ENCODE results near the gene RET.

Gene RET

DNA sequence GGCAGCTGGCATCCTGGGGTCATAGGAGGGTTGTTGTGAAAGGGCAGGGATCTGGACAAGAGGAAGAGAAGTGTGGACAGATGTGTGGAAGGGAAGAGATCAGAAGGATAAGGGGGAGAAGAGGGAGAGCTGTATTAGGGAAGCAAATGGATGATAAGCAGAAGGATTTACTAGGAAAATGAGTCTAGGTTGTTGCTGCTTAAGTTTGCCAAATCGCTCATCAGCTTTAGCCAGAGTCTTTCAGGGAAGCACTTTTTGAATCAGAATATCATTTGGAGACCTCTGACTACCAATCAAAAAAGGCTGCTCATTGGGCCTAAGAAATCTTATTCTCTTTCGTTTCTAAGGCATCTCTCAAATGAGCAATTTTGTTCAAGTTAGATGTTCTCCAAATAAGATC, 58.8 kb downstream of the RET start:
- TF ChIP-seq, protein P1, sequence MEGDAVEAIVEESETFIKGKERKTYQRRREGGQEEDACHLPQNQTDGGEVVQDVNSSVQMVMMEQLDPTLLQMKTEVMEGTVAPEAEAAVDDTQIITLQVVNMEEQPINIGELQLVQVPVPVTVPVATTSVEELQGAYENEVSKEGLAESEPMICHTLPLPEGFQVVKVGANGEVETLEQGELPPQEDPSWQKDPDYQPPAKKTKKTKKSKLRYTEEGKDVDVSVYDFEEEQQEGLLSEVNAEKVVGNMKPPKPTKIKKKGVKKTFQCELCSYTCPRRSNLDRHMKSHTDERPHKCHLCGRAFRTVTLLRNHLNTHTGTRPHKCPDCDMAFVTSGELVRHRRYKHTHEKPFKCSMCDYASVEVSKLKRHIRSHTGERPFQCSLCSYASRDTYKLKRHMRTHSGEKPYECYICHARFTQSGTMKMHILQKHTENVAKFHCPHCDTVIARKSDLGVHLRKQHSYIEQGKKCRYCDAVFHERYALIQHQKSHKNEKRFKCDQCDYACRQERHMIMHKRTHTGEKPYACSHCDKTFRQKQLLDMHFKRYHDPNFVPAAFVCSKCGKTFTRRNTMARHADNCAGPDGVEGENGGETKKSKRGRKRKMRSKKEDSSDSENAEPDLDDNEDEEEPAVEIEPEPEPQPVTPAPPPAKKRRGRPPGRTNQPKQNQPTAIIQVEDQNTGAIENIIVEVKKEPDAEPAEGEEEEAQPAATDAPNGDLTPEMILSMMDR (conservative IDR thresholded peaks at IDR 0.05; ENCODE audit: low read depth, low read length): no peak
- DNase-seq (ENCODE audit: low read depth): no peak
- no peak overlapping the region for H3K4me3 ChIP-seq (ENCODE audit: low read length)

DNA sequence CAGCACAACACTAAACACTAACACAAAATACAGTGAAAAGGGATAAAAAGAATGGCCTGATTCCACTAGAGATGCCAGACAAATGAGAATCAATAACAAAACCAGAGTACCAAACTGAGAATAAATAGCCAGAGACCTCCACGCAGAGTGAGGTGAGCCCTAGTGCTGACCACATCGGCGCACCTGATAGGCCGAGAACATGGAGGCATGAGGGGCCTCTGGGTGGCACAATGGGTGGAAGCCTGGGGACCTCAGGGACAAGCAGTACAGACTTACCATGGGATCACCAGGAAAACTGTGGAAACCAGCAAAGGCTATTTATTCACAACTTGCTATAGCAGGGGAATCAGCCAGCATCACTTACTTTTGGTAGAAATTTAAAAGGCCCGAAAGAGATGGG, 59.6 kb downstream of the RET start:
- TF ChIP-seq, protein P1 (conservative IDR thresholded peaks at IDR 0.05; ENCODE audit: low read depth, low read length): no peak
- H3K4me3 ChIP-seq (ENCODE audit: low read length): no peak overlapping the region
- no peak for DNase-seq (ENCODE audit: low read depth)

DNA sequence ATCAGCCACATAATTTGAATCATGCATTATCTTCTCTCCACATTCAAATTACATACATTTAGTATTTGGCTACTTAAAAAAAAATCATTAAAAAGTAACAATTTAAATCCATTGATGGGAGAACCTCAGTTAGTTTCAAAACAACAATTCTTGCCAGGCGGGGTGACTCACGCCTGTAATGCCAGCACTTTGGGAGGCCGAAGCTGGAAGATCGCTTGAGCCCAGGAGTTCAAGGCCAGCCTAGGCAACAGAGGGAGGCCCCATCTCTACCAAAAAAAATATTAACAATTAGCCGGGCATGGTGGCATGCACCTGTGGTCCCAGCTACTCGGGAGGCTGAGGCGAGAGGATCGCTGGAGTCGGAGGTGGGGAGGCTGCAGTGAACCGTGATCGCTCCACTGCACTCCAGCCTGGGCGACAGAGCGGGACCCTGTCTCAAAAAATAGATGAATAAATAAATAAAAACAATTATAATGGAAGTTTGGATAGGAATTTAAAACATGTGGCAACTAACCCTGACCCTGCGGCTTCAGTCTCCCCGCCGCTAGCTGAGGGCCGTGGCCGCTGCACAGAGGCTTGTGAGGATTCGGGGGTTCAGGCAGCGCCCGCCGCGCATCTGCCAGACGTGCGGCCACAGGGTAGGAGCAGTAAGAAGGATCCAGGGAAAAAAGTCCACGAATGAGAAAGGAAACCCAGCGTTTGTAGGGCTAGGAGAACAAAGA, 60.3 kb downstream of the RET start:
- H3K4me3 ChIP-seq (ENCODE audit: low read length): peak overlapping the region; percentile 73
- no peak for DNase-seq (ENCODE audit: low read depth)
- TF ChIP-seq, protein P1 (conservative IDR thresholded peaks at IDR 0.05; ENCODE audit: low read depth, low read length): no peak

DNA sequence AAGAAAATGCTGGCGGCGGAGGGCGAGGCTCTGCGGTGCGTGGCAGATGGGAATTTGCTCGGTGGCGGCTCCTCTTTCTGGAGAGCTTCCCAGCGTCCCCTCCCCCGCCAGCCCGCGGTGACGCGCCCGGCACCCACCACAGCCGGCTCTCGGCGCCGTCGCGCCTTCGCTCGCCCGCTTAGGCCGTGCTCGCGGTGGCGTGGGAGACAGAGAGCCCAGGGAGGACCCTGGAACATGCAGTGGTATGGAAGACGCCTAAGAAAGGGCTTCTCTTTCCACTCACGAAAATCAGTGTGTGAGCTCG, 60.8 kb downstream of the RET start:
- H3K4me3 ChIP-seq (ENCODE audit: low read length): peak overlapping the region; percentile 73
- TF ChIP-seq, protein P1 (conservative IDR thresholded peaks at IDR 0.05; ENCODE audit: low read depth, low read length): no peak
- no peak for DNase-seq (ENCODE audit: low read depth)

DNA sequence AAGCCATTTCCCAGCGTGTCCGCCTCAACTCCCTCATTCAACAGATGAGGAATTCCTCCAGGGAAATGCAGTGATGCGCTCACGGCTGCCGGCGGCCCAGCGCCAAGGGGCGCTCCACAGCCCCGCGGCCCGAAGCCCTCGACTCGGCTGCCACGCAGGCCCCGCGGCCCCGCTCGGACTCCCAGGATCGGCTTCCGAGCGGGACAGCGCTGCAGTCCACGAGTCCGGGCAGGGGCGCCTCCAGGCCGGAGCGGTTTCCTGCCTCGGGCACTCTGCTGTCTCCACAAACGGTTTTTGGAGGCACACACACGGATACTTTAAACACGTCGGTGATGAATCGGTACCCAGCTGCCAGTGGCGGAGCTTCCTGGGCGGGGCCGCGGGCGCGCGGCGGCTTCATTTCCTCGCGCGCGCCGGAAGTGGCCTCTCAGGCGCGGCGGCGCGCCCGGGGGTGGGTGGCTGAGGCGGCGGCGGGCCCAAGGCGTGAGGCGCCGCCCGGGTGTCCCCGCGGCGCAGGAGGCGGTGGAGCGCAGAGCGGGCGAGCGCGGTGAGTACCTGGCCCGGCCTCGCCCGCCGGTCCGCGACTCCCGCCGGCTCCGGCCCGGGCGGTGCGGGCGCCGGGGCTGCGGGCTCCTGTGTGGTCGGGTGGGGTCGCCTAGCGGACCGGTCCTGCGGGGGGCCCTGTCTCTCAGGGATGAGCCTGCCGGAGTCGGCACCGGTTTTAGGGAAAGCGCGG, 61.3 kb downstream of the RET start, which contains the start of gene CSGALNACT2:
Gene CSGALNACT2 (plus strand): TSS at position 425 of the 736 bp plus-strand sequence. CDS start 16,705 bp downstream, outside the sequence.
- H3K4me3 ChIP-seq (ENCODE audit: low read length): peak within 1 kb of the TSS; percentile 73
- no peak for DNase-seq (ENCODE audit: low read depth)
- TF ChIP-seq, protein P1 (conservative IDR thresholded peaks at IDR 0.05; ENCODE audit: low read depth, low read length): no peak

DNA sequence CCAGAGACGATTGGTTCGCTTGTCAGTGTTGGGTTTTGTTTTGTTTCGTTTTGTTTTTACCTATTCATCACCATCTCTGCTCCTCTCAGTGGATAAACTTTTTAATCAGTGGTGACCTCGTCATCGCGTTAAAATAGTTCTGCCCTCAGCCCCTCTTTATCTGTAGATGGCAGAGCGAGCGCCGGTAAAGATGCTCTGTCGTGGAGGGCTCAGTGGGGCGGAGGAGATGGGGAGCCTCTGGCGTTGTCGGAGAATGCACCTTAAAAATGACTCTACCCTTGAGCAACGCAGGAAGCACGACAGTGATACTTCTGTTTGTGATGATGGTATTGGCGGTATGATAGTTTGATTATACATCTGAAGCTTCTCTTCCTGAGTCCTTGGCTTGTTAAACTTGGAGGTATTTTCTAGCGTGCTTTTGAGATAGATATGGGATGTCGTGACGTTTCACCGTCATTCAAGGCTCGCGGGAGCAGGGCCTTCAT, 61.9 kb downstream of the RET start:
- H3K4me3 ChIP-seq (ENCODE audit: low read length): peak overlapping the region; percentile 73
- DNase-seq (ENCODE audit: low read depth): no peak
- TF ChIP-seq, protein P1 (conservative IDR thresholded peaks at IDR 0.05; ENCODE audit: low read depth, low read length): no peak
